ENCODE data around the gene ATP8B3. TPM values are rescaled to one million over a fixed set of nuclear protein-coding genes. Genes with fewer than 3 reads are reported as not detected.
A peak's percentile ranks its signal among the peaks of the same experiment; 100 is the strongest.

Gene ATP8B3
- total RNA-seq, 2 donors from 2014 or later: 2.3 to 3.4 TPM

DNA sequence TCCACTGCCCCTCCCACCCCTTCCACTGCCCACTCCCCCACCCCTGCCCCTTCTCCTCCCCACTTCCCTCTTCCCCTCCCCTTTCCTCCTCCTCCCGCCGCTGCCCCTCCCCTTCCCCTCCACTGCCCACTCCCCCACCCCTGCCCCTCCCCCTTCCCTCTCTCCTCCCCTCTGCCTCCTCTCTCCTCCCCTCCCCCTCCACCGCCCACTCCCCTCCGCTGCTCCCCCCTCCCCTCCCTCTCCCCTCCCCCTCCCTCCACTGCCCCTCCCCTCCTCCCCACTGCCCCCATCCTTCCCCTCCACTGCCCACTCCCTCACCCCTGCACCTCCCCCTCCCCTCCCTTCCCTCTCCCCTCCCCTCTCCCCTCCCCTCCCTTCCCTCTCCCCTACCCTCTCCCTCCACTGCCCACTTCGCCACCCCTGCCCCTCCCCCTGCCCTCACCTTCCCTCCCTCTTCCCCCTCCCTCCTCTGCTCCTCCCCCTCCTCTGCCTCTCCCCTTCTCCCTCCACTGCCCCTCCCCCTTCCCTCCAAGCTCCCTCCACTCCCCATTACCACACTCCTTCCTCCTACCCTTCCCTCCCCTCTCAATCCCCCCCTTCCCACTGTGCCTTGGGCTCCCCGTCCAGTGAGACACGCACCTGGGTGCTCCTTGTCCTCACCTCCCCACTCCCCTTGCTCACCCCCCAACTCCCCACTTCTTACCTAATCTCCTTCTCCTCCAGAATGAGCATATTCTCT, 21.9 kb downstream of the ATP8B3 start:
- peaks cover 10% of the 10 kb centered on the region for H3K9me3 Mint-ChIP-seq
- TF ChIP-seq, protein P1, sequence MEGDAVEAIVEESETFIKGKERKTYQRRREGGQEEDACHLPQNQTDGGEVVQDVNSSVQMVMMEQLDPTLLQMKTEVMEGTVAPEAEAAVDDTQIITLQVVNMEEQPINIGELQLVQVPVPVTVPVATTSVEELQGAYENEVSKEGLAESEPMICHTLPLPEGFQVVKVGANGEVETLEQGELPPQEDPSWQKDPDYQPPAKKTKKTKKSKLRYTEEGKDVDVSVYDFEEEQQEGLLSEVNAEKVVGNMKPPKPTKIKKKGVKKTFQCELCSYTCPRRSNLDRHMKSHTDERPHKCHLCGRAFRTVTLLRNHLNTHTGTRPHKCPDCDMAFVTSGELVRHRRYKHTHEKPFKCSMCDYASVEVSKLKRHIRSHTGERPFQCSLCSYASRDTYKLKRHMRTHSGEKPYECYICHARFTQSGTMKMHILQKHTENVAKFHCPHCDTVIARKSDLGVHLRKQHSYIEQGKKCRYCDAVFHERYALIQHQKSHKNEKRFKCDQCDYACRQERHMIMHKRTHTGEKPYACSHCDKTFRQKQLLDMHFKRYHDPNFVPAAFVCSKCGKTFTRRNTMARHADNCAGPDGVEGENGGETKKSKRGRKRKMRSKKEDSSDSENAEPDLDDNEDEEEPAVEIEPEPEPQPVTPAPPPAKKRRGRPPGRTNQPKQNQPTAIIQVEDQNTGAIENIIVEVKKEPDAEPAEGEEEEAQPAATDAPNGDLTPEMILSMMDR (conservative IDR thresholded peaks at IDR 0.05): no peak
- H3K27me3 Mint-ChIP-seq (ENCODE audit: insufficient read depth): peaks cover 49% of the 10 kb centered on the region
- no peak overlapping the region for H3K4me3 Mint-ChIP-seq
- Histone ChIP-seq H3K4me3 (ENCODE audit: low read length) (no peak overlapping the region), H3K27ac (ENCODE audit: low read depth, low read length) (no peak overlapping the region), H3K4me1 (ENCODE audit: control insufficient read depth, insufficient read depth, low read length) (no peaks in the 10 kb centered on the region), H3K9ac (ENCODE audit: extremely low read depth, low read length, poor library complexity, severe bottlenecking) (no peak overlapping the region), H3K36me3 (ENCODE audit: control insufficient read depth, insufficient read depth, low read length) (no peaks in the 10 kb centered on the region), H3K9me3 (ENCODE audit: control insufficient read depth, low read length) (no peaks in the 10 kb centered on the region), H3K27me3 (ENCODE audit: control insufficient read depth, insufficient read depth, low read length, poor library complexity, severe bottlenecking) (peaks cover 14% of the 10 kb centered on the region)
- no peaks in the 10 kb centered on the region for H3K36me3 Mint-ChIP-seq (ENCODE audit: low read depth)
- WGBS, 2 experiments (ENCODE audit: insufficient coverage in 1 of 2, insufficient read length in 1 of 2): 31% methylated on average over 3 of the region's 7 CpGs; no CpG with 5 or more reads in 1 of the 2 experiments
- no peak overlapping the region for H3K27ac Mint-ChIP-seq
- H3K4me1 Mint-ChIP-seq: no peaks in the 10 kb centered on the region
- no peak for DNase-seq

DNA sequence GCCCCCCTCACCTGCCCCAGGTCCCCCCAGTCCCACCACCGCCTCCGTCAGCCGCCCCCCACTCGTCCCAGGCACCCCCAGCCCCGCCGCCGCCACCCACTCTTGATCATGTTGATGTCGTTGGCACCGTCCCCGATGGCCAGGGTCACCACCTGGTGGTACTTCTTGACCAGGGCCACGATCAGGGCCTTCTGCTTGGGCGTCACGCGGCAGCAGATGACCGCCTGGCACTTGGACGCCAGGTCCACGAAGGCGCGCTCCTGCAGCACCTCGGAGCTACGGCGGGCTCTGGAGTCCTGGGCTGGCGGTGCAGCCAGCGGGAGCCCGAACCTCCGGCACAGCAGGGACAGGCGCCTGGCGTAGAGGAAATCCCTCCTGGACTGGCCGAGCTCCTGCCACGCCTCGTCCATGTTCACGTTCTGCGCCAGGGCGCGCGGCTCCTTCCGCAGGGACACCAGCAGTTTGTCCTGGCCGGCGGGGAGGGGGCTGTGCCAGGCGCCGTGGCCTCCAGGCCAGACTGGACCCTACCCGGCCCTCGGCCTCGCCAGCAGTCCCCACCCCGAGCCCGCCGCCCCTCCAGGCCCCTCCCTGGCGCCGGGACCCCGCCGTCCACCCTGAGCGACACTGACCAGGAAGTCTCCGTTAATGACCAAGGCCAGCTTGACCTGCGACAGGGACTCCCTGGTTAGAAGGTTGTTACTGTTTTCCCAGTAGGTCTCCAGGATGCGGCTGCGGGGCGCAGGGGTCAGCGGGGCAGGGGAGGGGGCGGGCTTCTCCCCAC, 22.6 kb downstream of the ATP8B3 start:
- no peak overlapping the region for H3K4me3 ChIP-seq (ENCODE audit: low read length)
- H3K27ac Mint-ChIP-seq: no peak overlapping the region
- 9 to 12% methylated on average over 14 to 59 of the region's 59 CpGs for WGBS, 2 experiments (ENCODE audit: insufficient coverage in 1 of 2, insufficient read length in 1 of 2)

DNA sequence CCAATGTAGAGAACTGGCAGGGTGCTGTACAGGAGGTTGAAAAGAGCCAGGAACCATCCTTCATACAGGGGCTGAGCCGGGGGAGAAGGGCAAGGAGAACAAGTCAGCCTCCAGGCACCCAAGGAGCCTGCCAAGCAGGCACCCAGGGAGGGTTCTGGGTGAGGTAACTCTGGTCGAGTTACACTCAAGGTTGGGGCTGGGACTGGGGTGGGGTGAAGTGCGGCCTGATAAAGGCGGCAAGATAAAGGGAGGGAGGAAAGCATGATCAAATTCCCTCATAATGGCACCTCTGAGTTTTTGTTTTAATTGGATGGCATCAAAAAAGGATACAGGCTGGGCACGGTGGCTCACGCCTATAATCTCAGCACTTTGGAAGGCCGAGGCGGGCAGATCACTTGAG, 25.0 kb downstream of the ATP8B3 start:
- DNase-seq: no peak
- Histone ChIP-seq H3K9ac (ENCODE audit: extremely low read depth, low read length, poor library complexity, severe bottlenecking) (no peak overlapping the region), H3K27ac (ENCODE audit: low read depth, low read length) (no peak overlapping the region), H3K4me3 (ENCODE audit: low read length) (no peak overlapping the region), H3K9me3 (ENCODE audit: control insufficient read depth, low read length) (peaks cover 2% of the 10 kb centered on the region), H3K27me3 (ENCODE audit: control insufficient read depth, insufficient read depth, low read length, poor library complexity, severe bottlenecking) (peaks cover 33% of the 10 kb centered on the region), H3K4me1 (ENCODE audit: control insufficient read depth, insufficient read depth, low read length) (no peaks in the 10 kb centered on the region), H3K36me3 (ENCODE audit: control insufficient read depth, insufficient read depth, low read length) (no peaks in the 10 kb centered on the region)
- no peaks in the 10 kb centered on the region for H3K36me3 Mint-ChIP-seq (ENCODE audit: low read depth)
- TF ChIP-seq, protein P1 (conservative IDR thresholded peaks at IDR 0.05): no peak
- WGBS, 2 experiments (ENCODE audit: insufficient coverage in 1 of 2, insufficient read length in 1 of 2): 83 to 87% methylated on average over 8 of the region's 8 CpGs
- peaks cover 67% of the 10 kb centered on the region for H3K27me3 Mint-ChIP-seq (ENCODE audit: insufficient read depth)
- peaks cover 10% of the 10 kb centered on the region for H3K9me3 Mint-ChIP-seq
- no peaks in the 10 kb centered on the region for H3K4me1 Mint-ChIP-seq
- no peak overlapping the region for H3K4me3 Mint-ChIP-seq
- H3K27ac Mint-ChIP-seq: no peak overlapping the region

More for the DNA sequence above, 22.6 kb downstream of the ATP8B3 start:
- Mint-ChIP-seq H3K9me3 (peaks cover 10% of the 10 kb centered on the region), H3K4me1 (no peaks in the 10 kb centered on the region), H3K4me3 (peak overlapping the region; percentile 6), H3K27me3 (ENCODE audit: insufficient read depth) (peaks cover 52% of the 10 kb centered on the region), H3K36me3 (ENCODE audit: low read depth) (no peaks in the 10 kb centered on the region)
- no peak overlapping the region for H3K27ac ChIP-seq (ENCODE audit: low read depth, low read length)
- TF ChIP-seq, protein P1 (conservative IDR thresholded peaks at IDR 0.05): no peak
- no peaks in the 10 kb centered on the region for H3K9me3 ChIP-seq (ENCODE audit: control insufficient read depth, low read length)
- peak; percentile 76 for DNase-seq
- H3K36me3 ChIP-seq (ENCODE audit: control insufficient read depth, insufficient read depth, low read length): no peaks in the 10 kb centered on the region
- peaks cover 14% of the 10 kb centered on the region for H3K27me3 ChIP-seq (ENCODE audit: control insufficient read depth, insufficient read depth, low read length, poor library complexity, severe bottlenecking)
- H3K9ac ChIP-seq (ENCODE audit: extremely low read depth, low read length, poor library complexity, severe bottlenecking): no peak overlapping the region
- H3K4me1 ChIP-seq (ENCODE audit: control insufficient read depth, insufficient read depth, low read length): no peaks in the 10 kb centered on the region

All from endodermal cell (in vitro differentiated cells).